Measurements from ENCODE around the gene RNF41. TPM values are rescaled to one million over a fixed set of nuclear protein-coding genes. Genes with fewer than 3 reads are reported as not detected.

RNF41 gene
- total and polyA plus RNA-seq, 11 donors = 10.6 to 84.0 (median 53.3) TPM

- peak overlapping the region in 4 of 12 donors; percentile 6 to 98 (median 70) for H3K27ac ChIP-seq
- TF ChIP-seq CTCF (IDR thresholded peaks at IDR 0.05) = no peak
- TF ChIP-seq POLR2A (IDR thresholded peaks at IDR 0.05) = no peak
- peaks cover 4 to 45% (median 27%) of the 10 kb centered on the region in 12 donors for H3K4me1 ChIP-seq
- no peak for DNase-seq
- no peaks in the 10 kb centered on the region for H3K27me3 ChIP-seq
- WGBS, 4 donors = 50 to 55% (median 53%) methylated on average over 11 of the region's 11 CpGs
- no peak for ATAC-seq
- no peaks in the 10 kb centered on the region for H3K9me3 ChIP-seq
- H3K4me3 ChIP-seq = no peak overlapping the region
- intact Hi-C loops (cut with DNase I) = no loop called here
- H3K36me3 ChIP-seq = peaks cover 0 to 86% (median 83%) of the 10 kb centered on the region in 9 donors
These were observed 59.0 kb downstream of the RNF41 start for GRCh38 chr12:56162468-56163290.

GRCh38 chr12:56161690-56162351, 59.9 kb downstream of the RNF41 start:
- TF ChIP-seq POLR2A (IDR thresholded peaks at IDR 0.05) (no peak), CTCF (IDR thresholded peaks at IDR 0.05) (no peak)
- no peaks in the 10 kb centered on the region for H3K27me3 ChIP-seq
- intact Hi-C loops (cut with DNase I) = no loop called here
- peak overlapping the region in 7 of 12 donors; percentile 92 to 98 (median 98) for H3K27ac ChIP-seq
- WGBS, 4 donors = 53 to 66% (median 62%) methylated on average over 10 of the region's 10 CpGs
- H3K4me3 ChIP-seq = peak overlapping the region in 6 of 12 donors; percentile 84 to 98 (median 94)
- H3K9me3 ChIP-seq = no peaks in the 10 kb centered on the region
- peaks cover 4 to 52% (median 33%) of the 10 kb centered on the region in 12 donors for H3K4me1 ChIP-seq
- no peak for DNase-seq
- ATAC-seq = no peak
- peaks cover 0 to 77% (median 75%) of the 10 kb centered on the region in 9 donors for H3K36me3 ChIP-seq

- no peak for ATAC-seq
- peaks cover 4 to 54% (median 34%) of the 10 kb centered on the region in 12 donors for H3K4me1 ChIP-seq
- WGBS, 4 donors = 42 to 58% (median 46%) methylated on average over 11 of the region's 11 CpGs
- intact Hi-C loops (cut with DNase I) = no loop called here
- H3K9me3 ChIP-seq = no peaks in the 10 kb centered on the region
- H3K36me3 ChIP-seq = peaks cover 0 to 70% (median 68%) of the 10 kb centered on the region in 9 donors
- no peak for TF ChIP-seq CTCF (IDR thresholded peaks at IDR 0.05)
- TF ChIP-seq POLR2A (IDR thresholded peaks at IDR 0.05) = no peak
- no peak for DNase-seq
- peak overlapping the region in 11 of 12 donors; percentile 50 to 99 (median 98) for H3K27ac ChIP-seq
- peak overlapping the region; percentile 62 to 98 (median 90) for H3K4me3 ChIP-seq
- H3K27me3 ChIP-seq = no peaks in the 10 kb centered on the region
These were observed 60.6 kb downstream of the RNF41 start for GRCh38 chr12:56160894-56161689.

Measured in heart left ventricle (tissue), 16 donors.